Stomach (tissue), 4 donors: ENCODE data around the gene L3MBTL1.

ENCODE experiments used
- CTCF ChIP-seq, 7 experiments: fragments of 450-650 bp in 4 of 7; fragments of 200-600 bp in 3 of 7; sonication (generic) in 3 of 7; IDR thresholded peaks; one replicate each; pipeline ENCODE4 v1.5.1; 2016 to 2019; ENCODE audit warnings: antibody characterized with exemption in 7 of 7, control low read depth in 2 of 7, mild to moderate bottlenecking in 1 of 7
- EP300 ChIP-seq: sonication (generic); formaldehyde crosslinking; IDR thresholded peaks from one replicate; pipeline ENCODE4 v1.6.1; 2017; ENCODE audit warnings: antibody characterized with exemption

DNA sequence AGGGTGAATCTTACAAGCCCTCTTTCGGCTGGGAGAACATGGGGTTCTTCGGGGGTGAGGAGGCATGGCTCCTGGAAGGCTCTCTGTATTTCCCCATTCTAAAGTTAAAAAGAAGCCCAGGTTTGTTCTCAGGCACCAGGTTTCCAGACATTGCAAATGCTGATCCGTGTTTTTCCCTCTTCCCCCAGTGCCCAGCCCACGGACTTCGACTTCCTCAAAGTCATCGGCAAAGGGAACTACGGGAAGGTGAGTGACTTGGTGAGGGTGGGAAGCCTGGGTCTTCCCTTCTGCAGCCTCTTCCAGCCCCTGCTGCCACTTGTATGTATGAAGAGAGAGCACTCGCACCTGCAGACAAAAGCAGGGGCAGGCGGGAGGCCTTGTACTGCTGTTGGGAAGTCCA is 60.0 kb downstream of the L3MBTL1 start:
- TF ChIP-seq CTCF (IDR thresholded peaks at IDR 0.05) (no peak), EP300 (no peak)
